GM12878 (cell line): ENCODE data around the gene MCOLN2.

Experiments used
- CEBPB ChIP-seq, 2 experiments: fragments of 150-350 bp in 1 of 2; IDR thresholded peaks; 2 replicates each; pipeline ENCODE4 v1.6.1; 2012 to 2014; ENCODE audit warnings: low read depth in 2 of 2, low read length in 2 of 2, borderline replicate concordance in 1 of 2, inconsistent platforms in 1 of 2
- CTCF ChIP-seq, 3 experiments: IDR thresholded peaks in 2 of 3; conservative IDR thresholded peaks in 1 of 3; 2 replicates each; pipeline ENCODE4 v1.5.1; 2011; ENCODE audit warnings: low read depth in 3 of 3, low read length in 3 of 3, mild to moderate bottlenecking in 3 of 3, control low read depth in 2 of 3, moderate library complexity in 2 of 3, inconsistent platforms in 1 of 3, mixed read lengths in 1 of 3; ENCODE audit not compliant: control insufficient read depth in 2 of 3, insufficient read depth in 1 of 3; ENCODE audit errors: extremely low read depth in 1 of 3
- DPF2 ChIP-seq: fragments of 450-650 bp; IDR thresholded peaks from 2 replicates; pipeline ENCODE4 v1.6.1; 2017; ENCODE audit warnings: mild to moderate bottlenecking
- EZH2 ChIP-seq: IDR thresholded peaks from 2 replicates; pipeline ENCODE4 v1.6.1; 2012; ENCODE audit warnings: low read depth, mild to moderate bottlenecking, control low read depth, inconsistent platforms, low read length, borderline replicate concordance; ENCODE audit not compliant: control insufficient read depth
- JUND ChIP-seq: IDR thresholded peaks from 2 replicates; pipeline ENCODE4 v1.6.1; 2012; ENCODE audit warnings: low read depth, mild to moderate bottlenecking, low read length, improper control_type of control experiment, moderate library complexity
- LARP7 ChIP-seq: fragments of 450-650 bp; IDR thresholded peaks from 2 replicates; pipeline ENCODE4 v1.6.1; 2017; ENCODE audit warnings: mild to moderate bottlenecking
- MYC ChIP-seq: IDR thresholded peaks from 2 replicates; pipeline ENCODE4 v1.6.1; 2011; ENCODE audit warnings: mild to moderate bottlenecking, low read length, moderate library complexity, inconsistent platforms; ENCODE audit not compliant: insufficient read depth, insufficient replicate concordance, insufficient read length, severe bottlenecking
- POLR2A ChIP-seq: IDR thresholded peaks from 2 replicates; pipeline ENCODE4 v1.6.1; 2011; ENCODE audit warnings: low read depth, mild to moderate bottlenecking, low read length
- POU2F2 ChIP-seq: IDR thresholded peaks from 3 replicates; pipeline ENCODE4 v1.6.1; 2011; ENCODE audit warnings: low read depth, mild to moderate bottlenecking, low read length, borderline replicate concordance
- RAD21 ChIP-seq: IDR thresholded peaks from 2 replicates; pipeline ENCODE4 v1.6.1; 2011; ENCODE audit warnings: mild to moderate bottlenecking, low read depth, low read length, moderate library complexity; ENCODE audit not compliant: insufficient read depth
- SMC3 ChIP-seq: IDR thresholded peaks from 2 replicates; pipeline ENCODE4 v1.6.1; 2011; ENCODE audit warnings: low read length, improper control_type of control experiment, borderline replicate concordance
- SP1 ChIP-seq: IDR thresholded peaks from one replicate; pipeline ENCODE4 v1.6.1; 2011; ENCODE audit warnings: low read depth, low read length
- ZNF274 ChIP-seq: IDR thresholded peaks from one replicate; pipeline ENCODE4 v1.8.0; 2011; ENCODE audit not compliant: insufficient read length, insufficient read depth
- TF ChIP-seq, protein P1 (sequence below): IDR thresholded peaks from 2 replicates; pipeline ENCODE4 v1.6.1; 2012; ENCODE audit warnings: improper control_type of control experiment, low read depth, low read length; ENCODE audit not compliant: insufficient replicate concordance

DNA sequence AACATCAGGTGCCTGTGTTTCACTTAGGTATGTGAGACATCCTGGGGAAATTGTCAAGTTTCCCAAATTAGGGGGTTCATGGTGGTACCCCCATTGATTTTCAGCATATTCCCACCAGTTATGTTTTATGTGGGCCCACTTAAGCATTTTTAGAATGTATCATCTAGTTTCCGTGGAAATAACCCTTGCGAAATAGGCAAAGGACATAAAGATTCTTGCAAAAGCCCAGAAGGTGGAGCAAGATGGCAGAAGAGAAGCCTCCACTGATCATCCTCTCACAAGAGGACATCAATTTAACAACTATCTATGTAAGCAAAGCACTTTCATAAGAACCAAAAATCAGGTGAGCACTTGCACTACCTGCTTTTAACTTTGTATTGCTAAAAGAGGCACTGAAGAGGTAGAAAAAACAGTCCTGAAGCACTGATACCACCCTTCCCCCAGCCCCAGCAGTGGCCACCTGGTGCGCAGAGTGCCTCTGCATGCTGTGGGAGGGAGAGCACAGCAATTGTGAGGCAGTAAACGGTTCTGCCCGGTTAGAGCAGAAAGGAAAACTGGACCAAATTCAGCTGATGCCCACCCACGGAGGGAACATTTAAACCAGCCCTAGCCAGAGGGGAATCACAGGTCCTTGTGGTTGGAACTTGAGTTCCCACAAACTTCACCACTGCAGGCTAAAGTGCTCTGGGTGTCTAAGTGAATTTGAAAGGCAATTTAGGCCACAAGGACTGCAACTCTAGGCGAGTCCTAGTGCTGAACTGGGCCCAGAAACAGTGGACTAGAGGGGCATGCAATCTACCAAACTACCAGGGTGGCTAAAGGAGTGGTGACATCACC lies 23.2 kb downstream of the MCOLN2 start:
- peak in 1 of 3 experiments; percentile 31; a peak in 2 of 6 replicates for TF ChIP-seq CTCF (IDR thresholded peaks at IDR 0.05 in 2 of 3, conservative IDR thresholded peaks at IDR 0.05 in 1 of 3; ENCODE audit: control insufficient read depth in 2 of 3, extremely low read depth in 1 of 3, insufficient read depth in 1 of 3, low read depth in 3 of 3, low read length in 3 of 3)
- peak; percentile 50; the same call in 1 of the 2 replicates for TF ChIP-seq DPF2
- no peak for TF ChIP-seq JUND
- TF ChIP-seq RAD21 = peak; percentile 41; the same call in 1 of the 2 replicates
- no peak for TF ChIP-seq SP1
- TF ChIP-seq, protein P1, sequence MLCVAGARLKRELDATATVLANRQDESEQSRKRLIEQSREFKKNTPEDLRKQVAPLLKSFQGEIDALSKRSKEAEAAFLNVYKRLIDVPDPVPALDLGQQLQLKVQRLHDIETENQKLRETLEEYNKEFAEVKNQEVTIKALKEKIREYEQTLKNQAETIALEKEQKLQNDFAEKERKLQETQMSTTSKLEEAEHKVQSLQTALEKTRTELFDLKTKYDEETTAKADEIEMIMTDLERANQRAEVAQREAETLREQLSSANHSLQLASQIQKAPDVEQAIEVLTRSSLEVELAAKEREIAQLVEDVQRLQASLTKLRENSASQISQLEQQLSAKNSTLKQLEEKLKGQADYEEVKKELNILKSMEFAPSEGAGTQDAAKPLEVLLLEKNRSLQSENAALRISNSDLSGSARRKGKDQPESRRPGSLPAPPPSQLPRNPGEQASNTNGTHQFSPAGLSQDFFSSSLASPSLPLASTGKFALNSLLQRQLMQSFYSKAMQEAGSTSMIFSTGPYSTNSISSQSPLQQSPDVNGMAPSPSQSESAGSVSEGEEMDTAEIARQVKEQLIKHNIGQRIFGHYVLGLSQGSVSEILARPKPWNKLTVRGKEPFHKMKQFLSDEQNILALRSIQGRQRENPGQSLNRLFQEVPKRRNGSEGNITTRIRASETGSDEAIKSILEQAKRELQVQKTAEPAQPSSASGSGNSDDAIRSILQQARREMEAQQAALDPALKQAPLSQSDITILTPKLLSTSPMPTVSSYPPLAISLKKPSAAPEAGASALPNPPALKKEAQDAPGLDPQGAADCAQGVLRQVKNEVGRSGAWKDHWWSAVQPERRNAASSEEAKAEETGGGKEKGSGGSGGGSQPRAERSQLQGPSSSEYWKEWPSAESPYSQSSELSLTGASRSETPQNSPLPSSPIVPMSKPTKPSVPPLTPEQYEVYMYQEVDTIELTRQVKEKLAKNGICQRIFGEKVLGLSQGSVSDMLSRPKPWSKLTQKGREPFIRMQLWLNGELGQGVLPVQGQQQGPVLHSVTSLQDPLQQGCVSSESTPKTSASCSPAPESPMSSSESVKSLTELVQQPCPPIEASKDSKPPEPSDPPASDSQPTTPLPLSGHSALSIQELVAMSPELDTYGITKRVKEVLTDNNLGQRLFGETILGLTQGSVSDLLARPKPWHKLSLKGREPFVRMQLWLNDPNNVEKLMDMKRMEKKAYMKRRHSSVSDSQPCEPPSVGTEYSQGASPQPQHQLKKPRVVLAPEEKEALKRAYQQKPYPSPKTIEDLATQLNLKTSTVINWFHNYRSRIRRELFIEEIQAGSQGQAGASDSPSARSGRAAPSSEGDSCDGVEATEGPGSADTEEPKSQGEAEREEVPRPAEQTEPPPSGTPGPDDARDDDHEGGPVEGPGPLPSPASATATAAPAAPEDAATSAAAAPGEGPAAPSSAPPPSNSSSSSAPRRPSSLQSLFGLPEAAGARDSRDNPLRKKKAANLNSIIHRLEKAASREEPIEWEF = no peak
- TF ChIP-seq LARP7 = 0 out of 2 replicates have a peak, but pooled peaks have one; percentile 3
- TF ChIP-seq POLR2A = no peak
- TF ChIP-seq MYC = no peak
- peak in 1 of 2 experiments; percentile 34; a peak in 1 of 4 replicates for TF ChIP-seq CEBPB (IDR thresholded peaks at IDR 0.05; ENCODE audit: borderline replicate concordance in 1 of 2, low read depth in 2 of 2, low read length in 2 of 2)
- TF ChIP-seq ZNF274 = no peak
- no peak for TF ChIP-seq EZH2
- TF ChIP-seq SMC3 = peak; percentile 1; the same call in 1 of the 2 replicates
- no peak for TF ChIP-seq POU2F2
